AG10803 (cell line): ENCODE results near the gene HLA-DPA1.
"Not testable (repeated sequence)": the region's sequence is repeated elsewhere in the genome, so short reads cannot be mapped to it uniquely, and the experiment has no call there.

Experiments used
- DNase-seq: peaks from one replicate; pipeline ENCODE4 v3.0.0; 2010; ENCODE audit warnings: low read depth
- H3K4me3 ChIP-seq: 2 replicates; pipeline ENCODE4 v1.5.1; 2011; ENCODE audit warnings: mild to moderate bottlenecking, low read length, control low read depth
- TF ChIP-seq, protein P1 (sequence below): conservative IDR thresholded peaks from 2 replicates; pipeline ENCODE4 v1.5.1; 2011; ENCODE audit warnings: mild to moderate bottlenecking, low read length, control low read depth, inconsistent platforms

The HLA-DPA1 gene

DNA sequence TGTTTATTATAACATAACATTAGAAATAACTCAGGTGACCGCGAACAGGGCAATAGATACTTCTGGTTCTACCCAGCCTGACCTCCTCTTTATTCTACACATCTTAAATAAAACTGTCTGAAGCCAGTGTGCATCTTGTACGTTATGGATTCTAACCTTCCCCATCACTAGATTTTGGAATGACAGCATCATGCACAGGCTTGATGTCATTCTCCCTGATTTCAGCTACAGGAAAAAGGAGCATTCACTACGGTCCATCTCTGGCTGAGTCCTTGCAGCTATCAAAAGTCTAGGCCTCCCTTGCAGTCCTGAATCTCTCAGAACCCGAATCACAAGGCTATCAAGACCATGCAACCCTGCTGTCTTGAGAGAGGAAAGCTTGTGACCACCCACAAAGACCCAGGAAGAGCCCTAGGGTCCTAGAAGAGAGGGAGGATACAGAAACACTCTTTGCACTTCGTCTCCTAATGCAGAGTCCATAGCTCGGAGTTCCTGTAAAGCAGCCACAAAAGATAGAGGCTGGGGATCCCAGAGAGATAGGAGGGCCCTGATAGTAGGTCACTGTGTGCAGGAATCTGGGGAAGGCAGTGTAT lies 845 bp downstream of the HLA-DPA1 start:
- DNase-seq = no peak
- TF ChIP-seq, protein P1, sequence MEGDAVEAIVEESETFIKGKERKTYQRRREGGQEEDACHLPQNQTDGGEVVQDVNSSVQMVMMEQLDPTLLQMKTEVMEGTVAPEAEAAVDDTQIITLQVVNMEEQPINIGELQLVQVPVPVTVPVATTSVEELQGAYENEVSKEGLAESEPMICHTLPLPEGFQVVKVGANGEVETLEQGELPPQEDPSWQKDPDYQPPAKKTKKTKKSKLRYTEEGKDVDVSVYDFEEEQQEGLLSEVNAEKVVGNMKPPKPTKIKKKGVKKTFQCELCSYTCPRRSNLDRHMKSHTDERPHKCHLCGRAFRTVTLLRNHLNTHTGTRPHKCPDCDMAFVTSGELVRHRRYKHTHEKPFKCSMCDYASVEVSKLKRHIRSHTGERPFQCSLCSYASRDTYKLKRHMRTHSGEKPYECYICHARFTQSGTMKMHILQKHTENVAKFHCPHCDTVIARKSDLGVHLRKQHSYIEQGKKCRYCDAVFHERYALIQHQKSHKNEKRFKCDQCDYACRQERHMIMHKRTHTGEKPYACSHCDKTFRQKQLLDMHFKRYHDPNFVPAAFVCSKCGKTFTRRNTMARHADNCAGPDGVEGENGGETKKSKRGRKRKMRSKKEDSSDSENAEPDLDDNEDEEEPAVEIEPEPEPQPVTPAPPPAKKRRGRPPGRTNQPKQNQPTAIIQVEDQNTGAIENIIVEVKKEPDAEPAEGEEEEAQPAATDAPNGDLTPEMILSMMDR = no peak
- no peak overlapping the region for H3K4me3 ChIP-seq

DNA sequence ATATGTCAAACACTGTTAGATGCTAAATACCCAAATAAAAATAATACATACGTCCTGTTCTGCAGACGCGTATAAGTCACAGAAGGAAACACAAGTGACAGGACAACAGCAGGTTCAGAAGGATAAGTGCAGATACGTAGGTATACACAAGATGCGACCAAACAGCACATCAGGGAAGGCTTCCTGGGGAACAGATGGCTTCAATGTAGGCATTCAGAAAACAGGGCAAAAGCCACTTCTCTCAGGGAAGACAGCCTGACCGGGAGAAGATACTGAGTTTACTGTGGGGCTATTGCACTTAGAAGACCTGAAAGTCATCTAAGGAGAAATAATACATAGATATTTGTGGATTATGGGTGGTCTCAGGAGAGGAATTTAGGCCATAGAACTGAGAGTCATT lies 1.9 kb downstream of the HLA-DPA1 start:
- H3K4me3 ChIP-seq = no peak overlapping the region

DNA sequence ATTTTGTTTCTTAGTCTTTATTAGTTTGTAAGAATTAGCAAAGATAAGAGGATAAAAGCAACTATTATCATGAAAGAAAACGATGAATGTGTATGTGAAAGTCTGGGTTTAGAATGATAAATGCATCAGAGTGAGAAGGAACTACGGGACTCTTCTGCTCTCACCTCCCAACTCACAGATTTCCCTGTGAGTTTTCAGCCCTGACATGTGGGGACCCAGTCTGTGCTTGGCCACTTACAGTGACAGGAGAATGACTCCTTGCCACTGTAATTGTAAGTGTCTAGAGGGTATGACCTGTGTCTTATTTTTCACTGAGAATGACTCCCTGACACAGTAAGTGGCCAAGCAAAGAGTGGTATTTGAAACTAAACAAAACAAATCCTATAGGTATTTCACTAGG lies 2.5 kb downstream of the HLA-DPA1 start:
- no peak overlapping the region for H3K4me3 ChIP-seq
- TF ChIP-seq, protein P1 = no peak
- DNase-seq = no peak

More for the DNA sequence above, 1.9 kb downstream of the HLA-DPA1 start:
- DNase-seq = no peak
- TF ChIP-seq, protein P1 = no peak

DNA sequence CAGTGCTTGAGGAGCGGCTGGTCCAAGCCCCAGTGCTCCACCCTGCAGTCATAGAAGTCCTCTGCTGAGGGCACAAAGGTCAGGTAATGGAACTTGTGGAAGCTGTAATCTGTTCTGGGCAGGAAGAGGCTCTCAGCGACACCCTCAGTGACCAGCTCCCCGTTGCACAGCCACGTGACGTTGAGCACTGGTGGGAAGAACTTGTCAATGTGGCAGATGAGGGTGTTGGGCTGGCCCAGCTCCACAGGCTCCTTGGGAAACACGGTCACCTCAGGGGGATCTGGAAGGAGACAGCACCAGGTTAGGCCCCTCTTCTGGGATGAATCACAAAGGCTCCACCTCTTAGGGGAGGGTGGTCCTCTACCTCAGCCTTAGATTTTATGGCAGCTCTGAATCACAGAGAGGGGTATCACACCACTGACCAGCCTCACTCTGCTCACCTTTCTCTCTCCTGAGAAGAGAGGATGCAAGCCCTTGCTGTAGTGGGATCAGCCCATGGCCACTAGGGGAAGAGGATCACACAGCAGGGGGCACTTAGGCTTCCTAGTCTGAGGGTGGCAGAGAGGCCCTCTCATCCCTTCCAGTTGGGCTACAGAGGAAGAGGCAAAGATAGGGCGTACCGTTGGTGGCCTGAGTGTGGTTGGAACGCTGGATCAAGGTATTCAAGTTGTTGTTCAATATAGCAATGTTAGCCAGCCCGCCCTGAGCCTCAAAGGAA lies 4.3 kb downstream of the HLA-DPA1 start:
- TF ChIP-seq, protein P1 = no peak
- DNase-seq = no peak
- no peak overlapping the region for H3K4me3 ChIP-seq

DNA sequence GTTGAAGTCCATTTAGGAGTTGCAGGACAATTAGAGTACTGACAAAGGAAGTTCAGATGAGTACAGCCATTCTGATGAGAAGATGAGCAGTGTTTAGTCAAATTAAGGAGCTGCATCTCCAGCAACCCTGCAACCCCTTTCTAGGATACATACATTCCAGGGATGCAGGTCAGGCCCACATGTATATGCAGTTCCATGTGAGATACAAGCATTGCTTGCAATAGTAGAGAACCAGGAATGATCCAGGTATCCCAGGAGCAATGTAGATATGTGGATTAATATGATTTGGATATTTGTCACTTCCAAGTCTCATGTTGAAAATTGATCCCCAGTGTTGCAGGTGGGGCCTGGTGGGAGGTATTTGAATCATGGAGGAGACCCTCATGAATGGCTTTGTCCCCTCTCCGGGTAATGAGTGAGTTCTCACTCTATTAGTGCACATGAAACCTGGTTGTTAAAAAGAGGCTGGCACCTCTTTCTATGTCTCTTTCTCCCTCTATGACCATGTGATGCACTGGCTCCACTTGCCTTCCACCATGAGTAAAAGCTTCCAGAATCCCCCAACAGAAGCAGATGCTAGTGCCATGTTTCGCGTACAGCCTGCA lies 6.4 kb downstream of the HLA-DPA1 start:
- no peak for DNase-seq
- H3K4me3 ChIP-seq = no peak overlapping the region
- TF ChIP-seq, protein P1 = no peak

DNA sequence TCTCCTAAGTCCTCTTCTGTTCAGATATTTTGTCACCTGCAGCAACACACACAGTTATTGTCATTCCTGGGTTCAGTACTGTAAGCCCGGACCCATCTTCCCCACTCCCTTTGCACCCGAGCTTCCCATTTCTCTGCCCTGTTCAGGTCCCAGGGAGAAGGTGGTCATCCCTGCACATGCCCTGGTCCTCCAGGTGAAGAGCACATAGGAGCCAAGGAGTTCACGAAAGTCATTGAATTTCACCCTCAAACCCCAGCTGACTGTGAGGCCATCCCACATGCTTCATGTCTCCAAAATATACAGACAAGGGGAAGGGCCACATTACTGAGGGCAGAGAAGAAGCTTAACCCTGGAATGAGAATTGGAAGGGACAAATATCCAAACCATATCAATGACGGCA lies 8.1 kb downstream of the HLA-DPA1 start:
- TF ChIP-seq, protein P1 = no peak
- no peak for DNase-seq
- no peak overlapping the region for H3K4me3 ChIP-seq

DNA sequence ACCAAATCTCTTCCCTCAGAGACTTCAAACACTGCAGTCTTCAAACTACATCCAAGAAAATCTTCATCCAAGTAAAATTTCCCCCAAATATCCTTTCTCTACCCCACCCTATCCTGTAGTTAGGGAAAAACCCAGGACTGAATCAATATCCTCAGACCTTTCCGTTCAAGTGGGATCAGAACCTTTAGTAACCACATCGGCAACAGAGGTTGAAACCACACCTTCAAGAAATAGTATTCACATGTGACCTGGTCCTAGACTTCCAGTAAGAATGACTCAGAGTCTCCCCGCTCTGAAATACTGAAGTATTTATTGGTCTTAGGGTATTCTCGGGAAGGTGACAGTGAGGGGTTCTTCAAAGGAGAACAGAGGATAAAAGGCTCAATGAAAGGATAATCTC lies 8.7 kb downstream of the HLA-DPA1 start:
- H3K4me3 ChIP-seq = no peak overlapping the region
- TF ChIP-seq, protein P1 = no peak
- DNase-seq = no peak

DNA sequence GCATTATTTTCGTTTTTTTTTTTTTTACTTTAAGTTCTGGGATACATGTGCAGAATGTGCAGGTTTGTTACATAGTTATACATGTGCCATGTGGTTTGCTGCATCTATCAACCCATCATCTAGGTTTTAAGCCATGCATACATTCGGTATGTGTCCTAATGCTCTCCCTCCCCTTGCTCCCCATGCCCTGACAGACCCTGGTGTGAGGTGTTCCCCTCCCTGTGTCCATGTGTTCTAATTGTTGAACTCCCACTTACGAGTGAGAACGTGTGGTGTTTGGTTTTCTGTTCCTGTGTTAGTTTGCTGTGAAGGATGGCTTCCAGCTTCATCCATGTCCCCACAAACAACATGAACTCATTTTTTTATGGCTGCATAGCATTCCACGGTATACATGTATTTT lies 10.0 kb downstream of the HLA-DPA1 start:
- H3K4me3 ChIP-seq, DNase-seq: not testable (repeated sequence)
